ENCODE measurements around the gene SORL1-AS1.

GRCh38 chr11:121464352-121464946 is 11.7 kb upstream of the SORL1-AS1 start:
- TF ChIP-seq, protein P1, sequence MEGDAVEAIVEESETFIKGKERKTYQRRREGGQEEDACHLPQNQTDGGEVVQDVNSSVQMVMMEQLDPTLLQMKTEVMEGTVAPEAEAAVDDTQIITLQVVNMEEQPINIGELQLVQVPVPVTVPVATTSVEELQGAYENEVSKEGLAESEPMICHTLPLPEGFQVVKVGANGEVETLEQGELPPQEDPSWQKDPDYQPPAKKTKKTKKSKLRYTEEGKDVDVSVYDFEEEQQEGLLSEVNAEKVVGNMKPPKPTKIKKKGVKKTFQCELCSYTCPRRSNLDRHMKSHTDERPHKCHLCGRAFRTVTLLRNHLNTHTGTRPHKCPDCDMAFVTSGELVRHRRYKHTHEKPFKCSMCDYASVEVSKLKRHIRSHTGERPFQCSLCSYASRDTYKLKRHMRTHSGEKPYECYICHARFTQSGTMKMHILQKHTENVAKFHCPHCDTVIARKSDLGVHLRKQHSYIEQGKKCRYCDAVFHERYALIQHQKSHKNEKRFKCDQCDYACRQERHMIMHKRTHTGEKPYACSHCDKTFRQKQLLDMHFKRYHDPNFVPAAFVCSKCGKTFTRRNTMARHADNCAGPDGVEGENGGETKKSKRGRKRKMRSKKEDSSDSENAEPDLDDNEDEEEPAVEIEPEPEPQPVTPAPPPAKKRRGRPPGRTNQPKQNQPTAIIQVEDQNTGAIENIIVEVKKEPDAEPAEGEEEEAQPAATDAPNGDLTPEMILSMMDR (IDR thresholded peaks at IDR 0.05; ENCODE audit: low read depth, low read length): no peak
- no peak for TF ChIP-seq EZH2phosphoT487 (IDR thresholded peaks at IDR 0.05; ENCODE audit: low read depth)

Data from OCI-LY3 (cell line).